H1 (cell line): ENCODE data around the gene FBXL16. TPM values are rescaled to one million over a fixed set of nuclear protein-coding genes. Genes with fewer than 3 reads are reported as not detected.

Experiments
- CTCF ChIA-PET: fragments of 300-600 bp; sonication (Branson Sonifier 250); formaldehyde crosslinking; loops from one replicate; lab custom pipeline; 2021; ENCODE audit not compliant: partially characterized antibody; lab: Charles Lee
- POLR2A ChIA-PET: fragments of 300-600 bp; sonication (Branson Sonifier 250); formaldehyde crosslinking; loops from one replicate; lab custom pipeline; 2021; ENCODE audit warnings: inconsistent platforms; ENCODE audit not compliant: partially characterized antibody; lab: Charles Lee
- DNase-seq, 2 experiments: peaks; one replicate each; pipeline versions ENCODE4 v3.0.0 to v3.0.0-alpha.2; 2010 to 2022; ENCODE audit warnings: low spot score in 2 of 2, low read depth in 1 of 2, mixed read lengths in 1 of 2
- FAIRE-seq: peaks from 2 replicates; lab custom pipeline; 2011; peaks lifted over from hg19 to GRCh38; lab: Jason Lieb, UNC
- H2AFZ ChIP-seq: 2 replicates; pipeline ENCODE4 v1.8.1; 2012; ENCODE audit warnings: low read length, inconsistent platforms
- H2AK5ac ChIP-seq: 2 replicates; pipeline ENCODE4 v1.6.1; 2013; ENCODE audit warnings: low read depth, low read length
- H2BK120ac ChIP-seq: replicated peaks from 2 replicates; pipeline ENCODE3; 2013; ENCODE audit warnings: low read depth, low read length, inconsistent platforms
- H2BK12ac ChIP-seq: 2 replicates; pipeline ENCODE4 v1.6.1; 2013; ENCODE audit warnings: low read depth, low read length
- H2BK15ac ChIP-seq: 2 replicates; pipeline ENCODE4 v1.6.1; 2013; ENCODE audit warnings: low read length
- H2BK20ac ChIP-seq: 2 replicates; pipeline ENCODE4 v1.6.1; 2013; ENCODE audit warnings: low read length
- H2BK5ac ChIP-seq: 2 replicates; pipeline ENCODE4 v1.6.1; 2013; ENCODE audit warnings: low read depth, low read length
- H3K14ac ChIP-seq: 2 replicates; pipeline ENCODE4 v1.6.1; 2013; ENCODE audit warnings: inconsistent platforms; ENCODE audit not compliant: insufficient read length
- H3K18ac ChIP-seq: 2 replicates; pipeline ENCODE4 v1.6.1; 2013; ENCODE audit warnings: low read length; ENCODE audit errors: extremely low read depth
- H3K23ac ChIP-seq: 2 replicates; pipeline ENCODE4 v1.6.1; 2013; ENCODE audit warnings: inconsistent platforms; ENCODE audit not compliant: insufficient read length
- H3K23me2 ChIP-seq: 2 replicates; pipeline ENCODE4 v1.6.1; 2013; ENCODE audit warnings: low read depth, low read length
- H3K27ac ChIP-seq: 2 replicates; pipeline ENCODE4 v1.6.1; 2011; ENCODE audit warnings: low read depth, low read length, inconsistent platforms
- H3K27me3 ChIP-seq, 4 experiments: replicated peaks in 1 of 4; 1 replicate in 1 of 4; 2 replicates in 3 of 4; pipeline versions ENCODE4 v1.6.1 to v1.8.1; 2011 to 2013; ENCODE audit warnings: low read length in 3 of 4, mild to moderate bottlenecking in 3 of 4, inconsistent platforms in 2 of 4, mixed read lengths in 2 of 4, moderate library complexity in 1 of 4; ENCODE audit not compliant: control insufficient read depth in 3 of 4, insufficient read depth in 3 of 4; ENCODE audit errors: extremely low read depth in 1 of 4
- H3K36me3 ChIP-seq, 4 experiments: 2 replicates each; pipeline versions ENCODE4 v1.6.1 to v1.8.1; 2011 to 2013; ENCODE audit warnings: mild to moderate bottlenecking in 4 of 4, low read length in 3 of 4, moderate library complexity in 2 of 4, control low read depth in 1 of 4, inconsistent platforms in 1 of 4; ENCODE audit not compliant: insufficient read depth in 4 of 4, control insufficient read depth in 2 of 4
- H3K4ac ChIP-seq: replicated peaks from 2 replicates; pipeline ENCODE3; 2013; ENCODE audit warnings: low read length, low read depth, mixed read lengths, inconsistent platforms; ENCODE audit not compliant: insufficient read length
- H3K4me1 ChIP-seq, 4 experiments: replicated peaks in 1 of 4; 1 replicate in 1 of 4; 2 replicates in 3 of 4; pipeline versions ENCODE4 v1.6.1 to v1.8.1; 2011 to 2013; ENCODE audit warnings: low read length in 3 of 4, inconsistent platforms in 2 of 4, mixed read lengths in 1 of 4; ENCODE audit not compliant: insufficient read depth in 4 of 4, control insufficient read depth in 3 of 4
- H3K4me2 ChIP-seq, 2 experiments: 2 replicates each; pipeline versions ENCODE4 v1.6.1 to v1.8.1; 2011 to 2013; ENCODE audit warnings: low read depth in 2 of 2, low read length in 2 of 2, control low read depth in 1 of 2, inconsistent platforms in 1 of 2, mild to moderate bottlenecking in 1 of 2; ENCODE audit not compliant: insufficient read depth in 1 of 2
- H3K4me3 ChIP-seq, 4 experiments: fragments of 200-600, 300-600 bp in 1 of 4; sonication (generic), shearing (Covaris generic), sonication (Bioruptor Twin) in 1 of 4; 2 replicates each; pipeline versions ENCODE4 v1.5.1 to v1.8.1; 2011 to 2016; ENCODE audit warnings: low read length in 4 of 4, low read depth in 3 of 4, control low read depth in 2 of 4, inconsistent platforms in 2 of 4, mild to moderate bottlenecking in 2 of 4, mixed read lengths in 1 of 4, moderate library complexity in 1 of 4; ENCODE audit not compliant: insufficient read depth in 2 of 4; ENCODE audit errors: extremely low read depth in 1 of 4
- H3K56ac ChIP-seq: replicated peaks from 2 replicates; pipeline ENCODE3; 2013; ENCODE audit warnings: low read depth, mild to moderate bottlenecking, mixed read lengths, low read length, inconsistent platforms; ENCODE audit not compliant: insufficient read length
- H3K79me1 ChIP-seq: 2 replicates; pipeline ENCODE4 v1.6.1; 2013; ENCODE audit warnings: low read depth, low read length, control low read depth
- H3K79me2 ChIP-seq, 2 experiments: 2 replicates each; pipeline versions ENCODE4 v1.6.1 to v1.8.1; 2012 to 2013; ENCODE audit warnings: low read length in 2 of 2, mild to moderate bottlenecking in 2 of 2, inconsistent platforms in 1 of 2; ENCODE audit not compliant: insufficient read depth in 2 of 2, control insufficient read depth in 1 of 2
- H3K9ac ChIP-seq, 4 experiments: replicated peaks in 1 of 4; 1 replicate in 1 of 4; 2 replicates in 3 of 4; pipeline versions ENCODE4 v1.6.1 to v1.8.1; 2011 to 2013; ENCODE audit warnings: low read depth in 3 of 4, low read length in 3 of 4, control low read depth in 2 of 4, mild to moderate bottlenecking in 2 of 4, moderate library complexity in 2 of 4, inconsistent platforms in 1 of 4; ENCODE audit errors: extremely low read depth in 1 of 4
- H3K9me3 ChIP-seq, 2 experiments: 2 replicates each; pipeline versions ENCODE4 v1.6.1 to v1.8.1; 2012 to 2013; ENCODE audit warnings: mild to moderate bottlenecking in 2 of 2, moderate library complexity in 2 of 2, control low read depth in 1 of 2, inconsistent platforms in 1 of 2, low read depth in 1 of 2, low read length in 1 of 2, mixed read lengths in 1 of 2; ENCODE audit not compliant: insufficient read depth in 2 of 2
- H4K20me1 ChIP-seq, 2 experiments: replicated peaks in 1 of 2; 2 replicates each; pipeline versions ENCODE3 to v1.8.1; 2011 to 2013; ENCODE audit warnings: inconsistent platforms in 2 of 2, low read length in 2 of 2, mild to moderate bottlenecking in 1 of 2; ENCODE audit not compliant: insufficient read depth in 2 of 2, control insufficient read depth in 1 of 2
- H4K5ac ChIP-seq: 2 replicates; pipeline ENCODE4 v1.6.1; 2013; ENCODE audit warnings: low read length, low read depth, mixed read lengths, inconsistent platforms; ENCODE audit not compliant: insufficient read length
- H4K8ac ChIP-seq: 2 replicates; pipeline ENCODE4 v1.8.0; 2013; ENCODE audit warnings: mild to moderate bottlenecking, moderate library complexity, low read length, inconsistent platforms; ENCODE audit not compliant: insufficient read depth; ENCODE audit errors: extremely low read depth
- H4K91ac ChIP-seq: replicated peaks from 2 replicates; pipeline ENCODE3; 2013; ENCODE audit warnings: low read length, mixed read lengths, inconsistent platforms; ENCODE audit not compliant: insufficient read length
- ASH2L ChIP-seq: fragments of 200-600, 300-600 bp; sonication (generic); IDR thresholded peaks from one replicate; pipeline ENCODE4 v1.7.1; 2017; ENCODE audit warnings: low read length
- ATF3 ChIP-seq: IDR thresholded peaks from 2 replicates; pipeline ENCODE4 v1.6.1; 2011; ENCODE audit warnings: low read depth, mild to moderate bottlenecking, low read length; ENCODE audit not compliant: insufficient read depth
- BACH1 ChIP-seq: IDR thresholded peaks from 2 replicates; pipeline ENCODE4 v1.6.1; 2012; ENCODE audit warnings: low read length, improper control_type of control experiment
- KDM4A ChIP-seq: IDR thresholded peaks from one replicate; pipeline ENCODE4 v1.7.1; 2012; ENCODE audit warnings: low read depth, mild to moderate bottlenecking, moderate library complexity, low read length, inconsistent platforms; ENCODE audit not compliant: severe bottlenecking
- POU5F1 ChIP-seq: IDR thresholded peaks from 2 replicates; pipeline ENCODE4 v1.6.1; 2011; ENCODE audit warnings: low read depth, mild to moderate bottlenecking, low read length, moderate library complexity
- SP1 ChIP-seq: IDR thresholded peaks from 2 replicates; pipeline ENCODE4 v1.6.1; 2011; ENCODE audit warnings: low read depth, low read length
- WGBS, 2 experiments: shearing (Covaris generic) in 1 of 2; methylation state at CpG; one replicate each; pipeline versions ENCODE4 v1.1.6 to v1.1.7; 2013 to 2015; ENCODE audit warnings: low lambda C conversion rate in 2 of 2, mixed read lengths in 2 of 2, inconsistent platforms in 1 of 2, low coverage in 1 of 2, missing lambda C conversion rate in 1 of 2; ENCODE audit not compliant: insufficient replicate concordance in 2 of 2, insufficient coverage in 1 of 2, insufficient read length in 1 of 2; ENCODE audit errors: extremely low coverage in 1 of 2, missing lambda C conversion rate in 1 of 2; 5-methylcytosine and 5-hydroxymethylcytosine counted together
- polyA plus RNA-seq, 7 experiments: library from polyadenylated mRNA; depleted of rRNA in 3 of 7; stranded (reverse) in 5 of 7; unstranded in 2 of 7; fragments of >200 nt in 5 of 7; fragments of 200-250 nt in 2 of 7; gene quantifications; 1 replicate in 5 of 7; 2 replicates in 1 of 7; 4 replicates in 1 of 7; pipeline versions ENCODE4 v1.2.1 to v1.2.3, GENCODE V29; 2011 to 2013; ENCODE audit warnings: missing spikeins in 2 of 7, mixed read lengths in 2 of 7
- total RNA-seq: library from RNA; stranded (reverse); fragmentation: NEBNext Ultra II Directional; extraction: Animal tissue kit (Norgen Biotek cat#: 25700); gene quantifications from 2 replicates; pipeline ENCODE4 v1.2.1, GENCODE V29; 2021
- TF ChIP-seq, protein P1 (sequence below): IDR thresholded peaks from 2 replicates; pipeline ENCODE4 v1.6.1; 2012; ENCODE audit warnings: inconsistent platforms

Gene FBXL16
- total and polyA plus RNA-seq, 2 of the 8 experiments (the other 6 are each of a cell fraction or from before 2014, with no cell fraction given), result 12.5 to 12.8 TPM

- Histone ChIP-seq H4K5ac (no peak within 1 kb of the TSS), H3K4me2 (peak within 1 kb of the TSS; percentile 53 to 83), H3K56ac (no peak within 1 kb of the TSS), H3K4me3 (peak within 1 kb of the TSS; percentile 41 to 74 (median 44); a peak in 7 of 8 replicates), H4K8ac (peak within 1 kb of the TSS; percentile 75)
- TF ChIP-seq KDM4A (peak; percentile 16), POU5F1 (no peak), SP1 (0 out of 2 replicates have a peak, but pooled peaks have one; percentile 39), ASH2L (no peak), BACH1 (no peak), ATF3 (no peak)
- TF ChIP-seq, protein P1, sequence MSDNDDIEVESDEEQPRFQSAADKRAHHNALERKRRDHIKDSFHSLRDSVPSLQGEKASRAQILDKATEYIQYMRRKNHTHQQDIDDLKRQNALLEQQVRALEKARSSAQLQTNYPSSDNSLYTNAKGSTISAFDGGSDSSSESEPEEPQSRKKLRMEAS, result 0 out of 2 replicates have a peak, but pooled peaks have one; percentile 16
- TF ChIP-seq, all 59 proteins: peak for 3
- Histone ChIP-seq H3K23me2 (peaks cover 11% of the 10 kb centered on the region; the same call in 1 of the 2 replicates), H4K20me1 (peaks cover 2 to 8% of the 10 kb centered on the region in 2 experiments), H3K9me3 (no peaks in the 10 kb centered on the region), H3K18ac (peak within 1 kb of the TSS; percentile 48), H2BK20ac (no peak within 1 kb of the TSS), H3K79me2 (no peaks in the 10 kb centered on the region), H3K36me3 (no peaks in the 10 kb centered on the region), H3K27ac (no peak within 1 kb of the TSS), H3K79me1 (no peaks in the 10 kb centered on the region), H3K23ac (no peak within 1 kb of the TSS), H4K91ac (no peak within 1 kb of the TSS), H3K9ac (peak within 1 kb of the TSS in 1 of 4 experiments; percentile 54; a peak in 2 of 7 replicates), H3K4ac (no peak within 1 kb of the TSS), H2AK5ac (peak within 1 kb of the TSS; percentile 75; the same call in 1 of the 2 replicates), H2AFZ (no peak within 1 kb of the TSS), H2BK5ac (no peak within 1 kb of the TSS; the same call in 1 of the 2 replicates), H2BK12ac (no peak within 1 kb of the TSS), H3K4me1 (peaks cover 0 to 23% (median 16%) of the 10 kb centered on the region in 4 experiments; a peak in 5 of 7 replicates), H3K27me3 (peaks cover 0 to 51% (median 27%) of the 10 kb centered on the region in 4 experiments; a peak in 6 of 7 replicates), H2BK120ac (no peak within 1 kb of the TSS), H2BK15ac (no peak within 1 kb of the TSS), H3K14ac (no peak within 1 kb of the TSS)
- CTCF ChIA-PET, result interaction anchor here (0.8 to 33.4 kb wide), 9 partner anchors 7 to 167 kb away, joined by 3 to 977 read pairs (median 9); partner anchors contain the start of genes ANTKMT, CCDC78, CHTF18 and CIAO3
- FAIRE-seq (no peak), DNase-seq (peak in 1 of 2 experiments; percentile 95)
- WGBS, 2 experiments, result 11% methylated on average over 45 of the region's 108 CpGs; no CpG with 5 or more reads in 1 of the 2 experiments
- POLR2A ChIA-PET, result interaction anchor here (0.8 to 20.9 kb wide), 11 partner anchors 12 to 86 kb away, joined by 3 to 353 read pairs (median 7); partner anchors contain the start of genes ANTKMT, CCDC78, GNG13 and HAGHL
These were observed 9.2 kb upstream of the FBXL16 start, which contains the start of gene METRN for GRCh38 chr16:714558-715476. Gene METRN, plus strand, starts transcription at chr16:715118. Its CDS starts 172 bp downstream, at chr16:715290.
